ENCODE measurements around the gene ADAT3.

DNA sequence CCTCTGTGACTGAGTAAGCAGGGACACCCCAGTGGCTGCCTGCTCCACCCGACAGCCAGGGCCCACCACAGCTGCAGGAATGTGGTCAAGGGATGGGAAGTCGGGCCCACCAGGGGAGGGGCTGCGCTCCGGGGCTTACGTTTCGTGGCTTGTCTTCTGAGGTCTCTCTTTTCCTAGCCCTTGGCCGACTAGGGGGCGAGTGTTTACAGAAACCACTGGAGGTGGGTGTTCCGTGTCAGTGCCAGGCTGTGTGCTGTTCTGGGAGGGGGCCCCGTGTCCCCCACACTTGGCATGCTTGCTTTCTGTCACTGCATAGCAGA, 4.5 kb downstream of the ADAT3 start:
- TF ChIP-seq, protein P1, sequence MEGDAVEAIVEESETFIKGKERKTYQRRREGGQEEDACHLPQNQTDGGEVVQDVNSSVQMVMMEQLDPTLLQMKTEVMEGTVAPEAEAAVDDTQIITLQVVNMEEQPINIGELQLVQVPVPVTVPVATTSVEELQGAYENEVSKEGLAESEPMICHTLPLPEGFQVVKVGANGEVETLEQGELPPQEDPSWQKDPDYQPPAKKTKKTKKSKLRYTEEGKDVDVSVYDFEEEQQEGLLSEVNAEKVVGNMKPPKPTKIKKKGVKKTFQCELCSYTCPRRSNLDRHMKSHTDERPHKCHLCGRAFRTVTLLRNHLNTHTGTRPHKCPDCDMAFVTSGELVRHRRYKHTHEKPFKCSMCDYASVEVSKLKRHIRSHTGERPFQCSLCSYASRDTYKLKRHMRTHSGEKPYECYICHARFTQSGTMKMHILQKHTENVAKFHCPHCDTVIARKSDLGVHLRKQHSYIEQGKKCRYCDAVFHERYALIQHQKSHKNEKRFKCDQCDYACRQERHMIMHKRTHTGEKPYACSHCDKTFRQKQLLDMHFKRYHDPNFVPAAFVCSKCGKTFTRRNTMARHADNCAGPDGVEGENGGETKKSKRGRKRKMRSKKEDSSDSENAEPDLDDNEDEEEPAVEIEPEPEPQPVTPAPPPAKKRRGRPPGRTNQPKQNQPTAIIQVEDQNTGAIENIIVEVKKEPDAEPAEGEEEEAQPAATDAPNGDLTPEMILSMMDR (IDR thresholded peaks at IDR 0.05; ENCODE audit: borderline replicate concordance, extremely low read depth, low read length, poor library complexity, severe bottlenecking) = no peak
- no peak for TF ChIP-seq EZH2 (IDR thresholded peaks at IDR 0.05; ENCODE audit: borderline replicate concordance, low read depth, low read length, severe bottlenecking)
